Smooth muscle cell (in vitro differentiated cells): ENCODE measurements around the gene CCDC116. TPM values are rescaled to one million over a fixed set of nuclear protein-coding genes. Genes with fewer than 3 reads are reported as not detected.

ENCODE experiments used
- DNase-seq: peaks from one replicate; lab custom pipeline; 2025; ENCODE audit not compliant: unreplicated experiment; lab: John Stamatoyannopoulos, UW
- H2AFZ ChIP-seq: fragments of 200-600 bp; sonication (generic); 2 replicates; pipeline ENCODE4 v1.6.0; 2016; ENCODE audit warnings: antibody characterized with exemption, low read depth, mild to moderate bottlenecking
- H3F3A ChIP-seq: fragments of 200-600 bp; sonication (generic); 2 replicates; pipeline ENCODE4 v1.6.0; 2017; ENCODE audit warnings: antibody characterized with exemption, low read depth
- H3K27ac ChIP-seq: fragments of 200-600 bp; sonication (generic); 2 replicates; pipeline ENCODE4 v1.5.1; 2016; ENCODE audit warnings: low read depth, mild to moderate bottlenecking
- H3K27me3 ChIP-seq: fragments of 200-600 bp; sonication (generic); 2 replicates; pipeline ENCODE4 v1.6.1; 2016; ENCODE audit warnings: low read depth, mild to moderate bottlenecking
- H3K36me3 ChIP-seq: fragments of 200-600 bp; sonication (generic); 2 replicates; pipeline ENCODE4 v1.5.1; 2016; ENCODE audit warnings: low read depth
- H3K4me1 ChIP-seq: fragments of 200-600 bp; sonication (generic); 2 replicates; pipeline ENCODE4 v1.5.1; 2016; ENCODE audit warnings: low read depth
- H3K4me2 ChIP-seq: fragments of 200-600 bp; sonication (generic); 2 replicates; pipeline ENCODE4 v1.6.0; 2016; ENCODE audit warnings: mild to moderate bottlenecking
- H3K4me3 ChIP-seq: fragments of 200-600 bp; sonication (generic); 2 replicates; pipeline ENCODE4 v1.5.1; 2016; ENCODE audit warnings: mild to moderate bottlenecking
- H3K79me2 ChIP-seq: fragments of 200-600 bp; sonication (generic); 2 replicates; pipeline ENCODE4 v1.6.0; 2016; ENCODE audit warnings: low read depth, mild to moderate bottlenecking
- H3K9ac ChIP-seq: fragments of 200-600 bp; sonication (generic); 2 replicates; pipeline ENCODE4 v1.6.0; 2016; ENCODE audit warnings: low read depth
- H3K9me3 ChIP-seq: fragments of 200-600 bp; sonication (generic); replicated peaks from 2 replicates; pipeline ENCODE4 v1.5.1; 2016; ENCODE audit warnings: low read depth
- H4K20me1 ChIP-seq: fragments of 200-600 bp; sonication (generic); 2 replicates; pipeline ENCODE4 v1.6.0; 2016; ENCODE audit warnings: low read depth
- CTCF ChIP-seq: fragments of 200-600 bp; sonication (generic); IDR thresholded peaks from 2 replicates; pipeline ENCODE4 v1.5.1; 2017; ENCODE audit warnings: borderline replicate concordance, mild to moderate bottlenecking, antibody characterized with exemption; ENCODE audit not compliant: insufficient read depth, poor library complexity, severe bottlenecking
- WGBS: methylation state at CpG from one replicate; pipeline ENCODE4 v1.1.7; 2016; ENCODE audit warnings: low lambda C conversion rate; 5-methylcytosine and 5-hydroxymethylcytosine counted together
- polyA plus RNA-seq: library from polyadenylated mRNA; unstranded; fragments of >200 nt; fragmentation: Nextera tagmentation; extraction: Ambion mirVana; gene quantifications from 2 replicates; pipeline ENCODE4 v1.2.1, GENCODE V29; 2016
- total RNA-seq: library from RNA; depleted of rRNA; stranded (reverse); fragments of >200 nt; gene quantifications from 2 replicates; pipeline ENCODE4 v1.2.3, GENCODE V29; 2014

CCDC116 gene
- total and polyA plus RNA-seq, 2 experiments from 2014 or later, result 1.8 TPM; not detected in 1

- no peaks in the 10 kb centered on the region for H3K79me2 ChIP-seq
- H3K9ac ChIP-seq, result peak overlapping the region; percentile 9
- no peaks in the 10 kb centered on the region for H3K9me3 ChIP-seq
- no peaks in the 10 kb centered on the region for H4K20me1 ChIP-seq
- H3K27me3 ChIP-seq, result no peaks in the 10 kb centered on the region
- H3K27ac ChIP-seq, result no peak overlapping the region
- H3K4me1 ChIP-seq, result peaks cover 20% of the 10 kb centered on the region
- peak overlapping the region; percentile 92 for H3K4me2 ChIP-seq
- TF ChIP-seq CTCF, result no peak
- no peaks in the 10 kb centered on the region for H3F3A ChIP-seq
- H3K4me3 ChIP-seq, result peak overlapping the region; percentile 72
- DNase-seq, result no peak
- no peaks in the 10 kb centered on the region for H3K36me3 ChIP-seq
- peak overlapping the region; percentile 90 for H2AFZ ChIP-seq
- WGBS, result 10% methylated on average over 34 of the region's 40 CpGs
Measured at GRCh38 chr22:21652547-21653545, 20.3 kb downstream of the CCDC116 start.

GRCh38 chr22:21657020-21657359 lies 24.4 kb downstream of the CCDC116 start:
- Histone ChIP-seq H3K4me1 (peaks cover 15% of the 10 kb centered on the region), H4K20me1 (no peaks in the 10 kb centered on the region), H2AFZ (no peak overlapping the region), H3K9me3 (no peaks in the 10 kb centered on the region), H3K79me2 (no peaks in the 10 kb centered on the region), H3K27ac (no peak overlapping the region), H3F3A (no peaks in the 10 kb centered on the region), H3K4me2 (peak overlapping the region; percentile 92), H3K36me3 (no peaks in the 10 kb centered on the region), H3K4me3 (peak overlapping the region; percentile 44), H3K9ac (no peak overlapping the region), H3K27me3 (no peaks in the 10 kb centered on the region)
- no peak for DNase-seq
- TF ChIP-seq CTCF, result no peak
- 44% methylated on average over 15 of the region's 17 CpGs for WGBS

GRCh38 chr22:21657360-21658032 lies 24.9 kb downstream of the CCDC116 start:
- Histone ChIP-seq H2AFZ (peak overlapping the region; percentile 74), H3K79me2 (no peaks in the 10 kb centered on the region), H3K27me3 (no peaks in the 10 kb centered on the region), H3F3A (no peaks in the 10 kb centered on the region), H3K4me1 (peaks cover 15% of the 10 kb centered on the region), H4K20me1 (no peaks in the 10 kb centered on the region), H3K9me3 (no peaks in the 10 kb centered on the region), H3K9ac (no peak overlapping the region), H3K4me3 (peak overlapping the region; percentile 44), H3K4me2 (peak overlapping the region; percentile 92), H3K36me3 (no peaks in the 10 kb centered on the region), H3K27ac (no peak overlapping the region)
- peak; percentile 14 for DNase-seq
- WGBS, result 1% methylated on average over 70 of the region's 79 CpGs
- TF ChIP-seq CTCF, result peak; percentile 5
